ENCODE measurements around the gene PTPRK. TPM values are rescaled to one million over a fixed set of nuclear protein-coding genes. Genes with fewer than 3 reads are reported as not detected.

The PTPRK gene
- total RNA-seq, 1 experiment from 2014 or later, result 34.2 TPM

DNA sequence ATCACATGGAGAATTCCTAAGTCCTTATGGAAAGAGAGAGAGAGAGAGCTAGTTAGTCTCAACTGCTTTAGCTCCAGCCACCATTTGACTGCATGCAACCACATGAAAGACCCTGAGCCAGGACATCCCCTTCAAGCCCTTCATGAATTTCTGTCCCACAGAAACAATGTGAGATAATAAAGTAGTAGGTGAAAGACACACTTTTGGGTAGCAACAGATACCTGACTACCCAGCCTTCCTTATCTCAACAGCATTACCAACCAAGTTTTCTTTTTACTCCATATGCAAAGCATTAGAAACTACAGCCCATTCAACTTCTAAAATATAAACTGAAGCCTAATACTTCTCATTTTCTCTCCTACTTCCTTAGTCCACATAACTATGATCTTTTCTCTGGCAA lies 596.4 kb downstream of the PTPRK start:
- Histone ChIP-seq H3K4me2 (ENCODE audit: low read length) (no peak overlapping the region), H3K9me2 (ENCODE audit: insufficient read depth) (no peaks in the 10 kb centered on the region), H3K4me3 (replicated peaks in 1 of 2; ENCODE audit: low read depth in 1 of 2, low read length in 2 of 2) (no peak overlapping the region), H3K9me3 (ENCODE audit: control insufficient read depth in 1 of 2, insufficient read depth in 1 of 2, low read depth in 1 of 2, low read length in 2 of 2) (no peaks in the 10 kb centered on the region; a peak in 1 of 4 replicates), H3K27me3 (ENCODE audit: insufficient read depth, low read length) (no peaks in the 10 kb centered on the region), H2AFZ (ENCODE audit: low read depth, low read length, poor library complexity, severe bottlenecking) (no peak overlapping the region), H3K4me1 (ENCODE audit: control insufficient read depth in 1 of 2, insufficient read depth in 2 of 2, low read length in 2 of 2) (no peaks in the 10 kb centered on the region), H3K27ac (ENCODE audit: low read depth, low read length) (no peak overlapping the region), H3K36me3 (ENCODE audit: control insufficient read depth in 1 of 2, insufficient read depth in 2 of 2, low read length in 2 of 2) (no peaks in the 10 kb centered on the region), H3K9ac (ENCODE audit: low read length) (no peak overlapping the region), H3K79me2 (ENCODE audit: insufficient read depth, low read length) (no peaks in the 10 kb centered on the region), H4K20me1 (ENCODE audit: insufficient read depth) (no peaks in the 10 kb centered on the region)
- DNase-seq (ENCODE audit: low read depth, low spot score) (no peak), ATAC-seq (no peak)
- RAD21 ChIA-PET (ENCODE audit: low non-redundant PET in 1 of 2, low total read pairs in 2 of 2, uncharacterized antibody in 2 of 2, unreplicated experiment in 2 of 2), result no interaction called here
- POLR2A ChIA-PET, result no interaction called here
- CTCF ChIA-PET, result no interaction called here
- intact Hi-C loops (cut with micrococcal nuclease), result no loop called here
- BruUV-seq (replicated peaks), result no TSS peak
- TF ChIP-seq RAD21 (IDR thresholded peaks at IDR 0.05; ENCODE audit: low read depth) (no peak), SP1 (IDR thresholded peaks at IDR 0.05; ENCODE audit: low read depth) (no peak), CBX3 (IDR thresholded peaks at IDR 0.05; ENCODE audit: low read depth) (no peak), CEBPB (IDR thresholded peaks at IDR 0.05; ENCODE audit: low read depth) (no peak), SIN3A (IDR thresholded peaks at IDR 0.05; ENCODE audit: low read depth) (no peak), POLR2A (IDR thresholded peaks at IDR 0.05; ENCODE audit: borderline replicate concordance, extremely low read depth, insufficient read depth, insufficient read length) (no peak), FOSL1 (IDR thresholded peaks at IDR 0.05; ENCODE audit: low read depth) (no peak), ZNF274 (IDR thresholded peaks at IDR 0.05; ENCODE audit: low read depth, low read length) (no peak), SRF (IDR thresholded peaks at IDR 0.05; ENCODE audit: low read depth) (no peak), ZFX (IDR thresholded peaks at IDR 0.05) (no peak), TCF7L2 (IDR thresholded peaks at IDR 0.05; ENCODE audit: borderline replicate concordance, extremely low read depth, insufficient read depth, insufficient read length) (no peak), JUND (IDR thresholded peaks at IDR 0.05) (no peak), POLR2AphosphoS5 (IDR thresholded peaks at IDR 0.05; ENCODE audit: low read depth, low read length) (no peak), ELF1 (IDR thresholded peaks at IDR 0.05; ENCODE audit: borderline replicate concordance, low read depth) (no peak), EZH2 (IDR thresholded peaks at IDR 0.05) (no peak), EZH2phosphoT487 (IDR thresholded peaks at IDR 0.05; ENCODE audit: borderline replicate concordance) (no peak)
- TF ChIP-seq, protein P1, sequence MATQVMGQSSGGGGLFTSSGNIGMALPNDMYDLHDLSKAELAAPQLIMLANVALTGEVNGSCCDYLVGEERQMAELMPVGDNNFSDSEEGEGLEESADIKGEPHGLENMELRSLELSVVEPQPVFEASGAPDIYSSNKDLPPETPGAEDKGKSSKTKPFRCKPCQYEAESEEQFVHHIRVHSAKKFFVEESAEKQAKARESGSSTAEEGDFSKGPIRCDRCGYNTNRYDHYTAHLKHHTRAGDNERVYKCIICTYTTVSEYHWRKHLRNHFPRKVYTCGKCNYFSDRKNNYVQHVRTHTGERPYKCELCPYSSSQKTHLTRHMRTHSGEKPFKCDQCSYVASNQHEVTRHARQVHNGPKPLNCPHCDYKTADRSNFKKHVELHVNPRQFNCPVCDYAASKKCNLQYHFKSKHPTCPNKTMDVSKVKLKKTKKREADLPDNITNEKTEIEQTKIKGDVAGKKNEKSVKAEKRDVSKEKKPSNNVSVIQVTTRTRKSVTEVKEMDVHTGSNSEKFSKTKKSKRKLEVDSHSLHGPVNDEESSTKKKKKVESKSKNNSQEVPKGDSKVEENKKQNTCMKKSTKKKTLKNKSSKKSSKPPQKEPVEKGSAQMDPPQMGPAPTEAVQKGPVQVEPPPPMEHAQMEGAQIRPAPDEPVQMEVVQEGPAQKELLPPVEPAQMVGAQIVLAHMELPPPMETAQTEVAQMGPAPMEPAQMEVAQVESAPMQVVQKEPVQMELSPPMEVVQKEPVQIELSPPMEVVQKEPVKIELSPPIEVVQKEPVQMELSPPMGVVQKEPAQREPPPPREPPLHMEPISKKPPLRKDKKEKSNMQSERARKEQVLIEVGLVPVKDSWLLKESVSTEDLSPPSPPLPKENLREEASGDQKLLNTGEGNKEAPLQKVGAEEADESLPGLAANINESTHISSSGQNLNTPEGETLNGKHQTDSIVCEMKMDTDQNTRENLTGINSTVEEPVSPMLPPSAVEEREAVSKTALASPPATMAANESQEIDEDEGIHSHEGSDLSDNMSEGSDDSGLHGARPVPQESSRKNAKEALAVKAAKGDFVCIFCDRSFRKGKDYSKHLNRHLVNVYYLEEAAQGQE (IDR thresholded peaks at IDR 0.05; ENCODE audit: low read depth), result no peak
- TF ChIP-seq, protein P2, sequence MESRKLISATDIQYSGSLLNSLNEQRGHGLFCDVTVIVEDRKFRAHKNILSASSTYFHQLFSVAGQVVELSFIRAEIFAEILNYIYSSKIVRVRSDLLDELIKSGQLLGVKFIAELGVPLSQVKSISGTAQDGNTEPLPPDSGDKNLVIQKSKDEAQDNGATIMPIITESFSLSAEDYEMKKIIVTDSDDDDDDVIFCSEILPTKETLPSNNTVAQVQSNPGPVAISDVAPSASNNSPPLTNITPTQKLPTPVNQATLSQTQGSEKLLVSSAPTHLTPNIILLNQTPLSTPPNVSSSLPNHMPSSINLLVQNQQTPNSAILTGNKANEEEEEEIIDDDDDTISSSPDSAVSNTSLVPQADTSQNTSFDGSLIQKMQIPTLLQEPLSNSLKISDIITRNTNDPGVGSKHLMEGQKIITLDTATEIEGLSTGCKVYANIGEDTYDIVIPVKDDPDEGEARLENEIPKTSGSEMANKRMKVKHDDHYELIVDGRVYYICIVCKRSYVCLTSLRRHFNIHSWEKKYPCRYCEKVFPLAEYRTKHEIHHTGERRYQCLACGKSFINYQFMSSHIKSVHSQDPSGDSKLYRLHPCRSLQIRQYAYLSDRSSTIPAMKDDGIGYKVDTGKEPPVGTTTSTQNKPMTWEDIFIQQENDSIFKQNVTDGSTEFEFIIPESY (IDR thresholded peaks at IDR 0.05; ENCODE audit: extremely low read depth, insufficient replicate concordance, low read length), result no peak
- TF ChIP-seq, protein P3, sequence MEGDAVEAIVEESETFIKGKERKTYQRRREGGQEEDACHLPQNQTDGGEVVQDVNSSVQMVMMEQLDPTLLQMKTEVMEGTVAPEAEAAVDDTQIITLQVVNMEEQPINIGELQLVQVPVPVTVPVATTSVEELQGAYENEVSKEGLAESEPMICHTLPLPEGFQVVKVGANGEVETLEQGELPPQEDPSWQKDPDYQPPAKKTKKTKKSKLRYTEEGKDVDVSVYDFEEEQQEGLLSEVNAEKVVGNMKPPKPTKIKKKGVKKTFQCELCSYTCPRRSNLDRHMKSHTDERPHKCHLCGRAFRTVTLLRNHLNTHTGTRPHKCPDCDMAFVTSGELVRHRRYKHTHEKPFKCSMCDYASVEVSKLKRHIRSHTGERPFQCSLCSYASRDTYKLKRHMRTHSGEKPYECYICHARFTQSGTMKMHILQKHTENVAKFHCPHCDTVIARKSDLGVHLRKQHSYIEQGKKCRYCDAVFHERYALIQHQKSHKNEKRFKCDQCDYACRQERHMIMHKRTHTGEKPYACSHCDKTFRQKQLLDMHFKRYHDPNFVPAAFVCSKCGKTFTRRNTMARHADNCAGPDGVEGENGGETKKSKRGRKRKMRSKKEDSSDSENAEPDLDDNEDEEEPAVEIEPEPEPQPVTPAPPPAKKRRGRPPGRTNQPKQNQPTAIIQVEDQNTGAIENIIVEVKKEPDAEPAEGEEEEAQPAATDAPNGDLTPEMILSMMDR (IDR thresholded peaks at IDR 0.05 in 2 of 3, conservative IDR thresholded peaks at IDR 0.05 in 1 of 3; ENCODE audit: borderline replicate concordance in 1 of 3, insufficient read depth in 1 of 3, low read depth in 2 of 3, low read length in 2 of 3), result no peak
- TF ChIP-seq, protein P4, sequence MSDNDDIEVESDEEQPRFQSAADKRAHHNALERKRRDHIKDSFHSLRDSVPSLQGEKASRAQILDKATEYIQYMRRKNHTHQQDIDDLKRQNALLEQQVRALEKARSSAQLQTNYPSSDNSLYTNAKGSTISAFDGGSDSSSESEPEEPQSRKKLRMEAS (IDR thresholded peaks at IDR 0.05), result no peak
